NCI-H2227 (cell line): ENCODE measurements around the gene MIEF1.

ENCODE experiments used
- DNase-seq: peaks from one replicate; lab custom pipeline; 2025; ENCODE audit not compliant: unreplicated experiment; lab: John Stamatoyannopoulos, UW

Gene MIEF1

GRCh38 chr22:39528080-39528661, 26.1 kb downstream of the MIEF1 start:
- no peak for DNase-seq

DNA sequence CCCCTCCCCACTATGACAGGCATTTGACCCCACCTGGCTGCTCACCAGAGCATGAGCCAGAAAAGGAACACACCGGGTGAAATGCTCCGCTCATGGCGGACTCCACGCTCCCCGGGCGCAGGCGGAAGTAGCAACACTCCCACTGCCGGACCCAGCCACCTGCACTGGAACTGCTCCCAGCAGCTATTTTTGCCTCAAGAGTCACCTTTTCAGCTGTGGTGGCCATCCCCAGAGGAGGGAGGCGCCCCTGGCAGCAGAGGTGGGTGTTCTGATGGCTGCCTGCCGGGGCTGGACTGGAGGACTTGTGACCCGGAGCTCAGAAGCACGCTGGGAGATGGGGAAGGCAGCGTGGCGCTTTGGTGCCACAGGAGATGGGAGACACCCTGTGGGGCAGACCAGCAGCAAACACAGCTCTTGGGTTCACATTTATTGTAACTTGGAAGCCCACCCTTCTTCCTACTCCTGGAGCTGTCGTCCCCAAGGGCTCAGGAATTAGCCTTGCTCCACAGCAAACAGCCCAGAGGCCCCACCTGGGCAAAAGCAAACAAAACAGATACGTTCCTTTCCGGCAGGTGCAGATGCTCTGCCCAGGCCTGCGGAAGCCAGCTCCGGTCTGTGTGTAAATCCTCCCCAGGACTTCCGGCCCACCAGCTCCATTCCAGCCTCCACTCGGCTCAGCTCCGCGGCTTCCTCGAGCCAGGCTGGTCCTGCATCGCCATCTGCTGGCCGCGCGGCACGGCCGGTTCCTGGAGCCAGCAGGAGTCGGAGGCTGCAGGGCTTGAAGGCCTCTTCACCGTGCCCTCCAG, 26.8 kb downstream of the MIEF1 start:
- DNase-seq = peak; percentile 90

DNA sequence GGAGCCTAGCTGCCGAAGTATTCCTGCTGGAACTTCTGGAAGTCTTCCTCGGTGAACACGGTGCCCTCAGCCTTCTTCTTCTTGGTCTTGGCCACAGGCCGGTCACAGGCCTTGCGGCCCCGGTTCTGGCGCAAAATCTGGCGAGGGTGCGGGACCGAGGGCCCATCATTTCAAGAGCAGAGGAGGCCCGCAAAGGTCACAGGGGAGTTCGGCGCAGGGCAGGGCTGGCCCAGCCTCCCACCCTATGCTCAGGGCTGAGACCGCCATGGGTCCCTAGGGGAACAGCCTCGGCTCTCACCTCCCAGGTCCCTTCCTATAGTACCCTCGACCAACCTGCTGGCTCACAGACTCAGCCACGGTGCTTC, 27.4 kb downstream of the MIEF1 start:
- no peak for DNase-seq

- DNase-seq = no peak
These were observed 28.0 kb downstream of the MIEF1 start for GRCh38 chr22:39530116-39530515.

- DNase-seq = peak; percentile 69
These were observed 28.7 kb downstream of the MIEF1 start for GRCh38 chr22:39530692-39531331.

DNA sequence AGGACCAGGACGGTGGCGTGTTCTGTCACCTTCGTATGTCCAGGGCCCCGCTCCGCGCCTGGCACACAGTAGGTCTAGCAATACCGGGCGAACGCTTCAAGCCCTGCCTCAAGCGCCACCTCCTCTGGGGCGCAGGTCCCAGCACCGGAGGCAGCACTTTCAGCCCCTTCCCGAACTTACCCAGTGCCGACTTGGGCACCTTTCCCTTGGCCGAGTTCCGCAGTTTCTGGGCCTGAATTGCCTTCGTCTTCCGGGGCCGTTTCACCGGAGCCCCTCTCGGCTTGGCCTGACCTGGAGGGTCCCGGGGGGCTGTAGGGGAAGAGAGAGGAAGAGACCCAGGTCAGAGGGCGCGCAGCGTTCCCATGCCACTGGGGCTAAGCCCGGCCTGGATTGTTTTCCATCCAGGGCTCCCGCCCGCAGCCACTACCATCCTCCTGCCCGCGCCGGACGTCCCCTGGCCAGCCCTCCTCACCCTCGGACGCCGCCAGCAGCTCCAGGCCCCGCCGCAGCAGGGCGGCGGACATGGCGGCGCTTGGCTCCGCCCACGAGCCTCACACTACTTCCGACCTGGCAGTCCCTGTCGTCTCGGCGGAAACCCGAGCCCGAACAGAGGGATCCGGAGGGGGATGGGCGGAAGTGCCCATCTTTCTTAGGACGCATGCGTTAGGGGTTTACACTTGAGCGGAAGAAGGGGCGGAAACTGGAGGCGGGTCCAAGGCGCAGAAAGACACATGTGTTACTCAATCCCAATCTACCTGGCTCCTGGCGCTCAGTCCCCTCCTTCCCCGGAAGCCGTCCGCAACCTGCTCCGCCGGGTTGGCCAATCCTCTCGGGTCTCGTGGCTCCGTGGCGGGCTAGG, 30.4 kb downstream of the MIEF1 start, which contains the start of gene RPS19BP1:
RPS19BP1 (minus strand) TSS at position 534 of the 859 bp plus-strand sequence; CDS start at position 524, 10 bp downstream.
- DNase-seq = peak; percentile 98

GRCh38 chr22:39534092-39534506, 32.0 kb downstream of the MIEF1 start:
- DNase-seq = no peak

- DNase-seq = peak; percentile 85
These were observed 32.7 kb downstream of the MIEF1 start for GRCh38 chr22:39534591-39535356.

GRCh38 chr22:39535357-39535725, 33.3 kb downstream of the MIEF1 start:
- no peak for DNase-seq

DNA sequence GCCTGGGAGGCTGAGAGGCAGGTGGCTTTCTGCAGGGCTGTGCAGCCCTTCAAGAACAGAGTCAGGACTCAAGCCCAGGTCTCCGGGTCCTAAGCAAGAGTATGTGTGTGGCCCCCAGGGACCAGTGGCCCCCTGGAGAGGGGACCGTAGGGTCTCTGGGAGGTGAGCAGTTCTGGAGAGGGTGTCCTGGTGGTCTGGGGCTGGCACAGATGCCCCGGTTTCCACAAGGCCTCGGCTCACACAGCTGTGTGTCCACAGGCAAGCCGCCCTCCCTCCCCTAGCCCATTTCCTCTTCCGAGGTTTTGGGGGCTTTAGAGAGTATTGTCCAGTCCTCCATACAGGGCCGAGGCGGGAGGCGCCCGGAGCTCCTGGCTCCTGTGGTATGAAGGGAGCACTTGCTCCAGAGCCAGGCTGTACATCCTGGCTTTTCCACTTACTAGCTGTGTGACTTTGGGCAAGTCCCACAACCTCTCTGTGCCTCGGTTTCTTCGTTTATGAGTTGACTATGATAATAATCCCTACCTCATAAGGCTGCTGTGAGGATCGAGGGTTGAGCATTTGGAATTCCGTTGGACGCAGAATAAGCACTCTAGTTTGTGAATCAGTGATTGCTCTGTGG, 33.9 kb downstream of the MIEF1 start:
- DNase-seq = no peak

DNA sequence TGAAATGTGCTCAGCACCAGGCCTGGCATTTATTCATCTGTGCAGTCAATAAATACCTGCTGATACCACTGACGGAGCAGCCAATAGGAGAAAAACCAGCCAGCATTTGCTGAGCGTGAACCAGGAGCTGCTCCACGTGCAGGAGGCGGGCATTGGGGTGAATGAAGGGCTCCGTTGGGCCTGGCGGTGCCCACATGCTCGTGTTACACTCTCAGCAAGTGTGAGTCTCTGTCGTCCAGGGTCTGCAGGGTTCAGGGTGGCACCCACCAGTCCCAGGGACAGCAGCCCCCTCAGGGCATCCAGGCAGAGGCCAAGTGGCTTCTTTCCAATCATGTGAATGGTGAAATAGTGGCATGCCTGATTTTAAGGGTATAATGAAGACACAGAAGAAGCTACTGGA, 34.6 kb downstream of the MIEF1 start:
- no peak for DNase-seq

GRCh38 chr22:39537975-39538374, 35.9 kb downstream of the MIEF1 start:
- DNase-seq = no peak

- DNase-seq = peak; percentile 52
These were observed 41.0 kb downstream of the MIEF1 start for GRCh38 chr22:39543095-39543494.

- no peak for DNase-seq
These were observed 43.6 kb downstream of the MIEF1 start for GRCh38 chr22:39545386-39546365.

DNA sequence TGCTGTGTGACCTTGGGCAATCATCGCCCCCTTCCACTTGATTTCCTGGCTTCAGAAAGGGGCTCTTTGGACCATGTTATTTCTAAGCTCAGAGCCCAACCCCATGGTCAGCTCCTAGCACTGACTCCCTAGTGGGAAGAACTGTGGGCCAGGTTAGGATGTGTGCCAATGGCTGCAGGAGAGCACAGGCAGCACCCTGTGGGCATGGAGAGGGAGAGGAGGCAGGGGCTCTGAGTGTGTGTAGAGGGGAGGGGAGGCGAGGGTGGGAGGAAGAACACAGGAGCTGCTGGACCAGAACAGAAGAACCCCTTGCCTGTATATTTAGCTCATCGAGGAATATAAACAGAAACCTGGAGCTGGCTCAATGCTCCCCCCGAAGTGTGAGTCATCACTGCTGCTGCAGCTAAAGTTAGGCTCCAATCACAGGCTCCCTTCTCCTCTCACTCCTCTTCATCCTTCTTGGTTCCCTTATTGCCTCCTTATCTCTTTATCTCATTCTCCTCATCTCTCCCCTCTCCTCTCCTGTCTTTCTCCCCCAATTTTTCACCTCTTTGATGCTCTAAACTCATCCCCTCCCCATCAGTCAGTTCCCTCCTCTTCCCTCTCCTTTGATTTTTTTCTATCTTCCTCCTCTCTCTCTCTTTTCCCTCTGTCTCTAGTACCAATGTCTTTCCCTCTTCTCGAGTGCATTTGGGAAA, 44.9 kb downstream of the MIEF1 start:
- DNase-seq = no peak

GRCh38 chr22:39547587-39547947, 45.5 kb downstream of the MIEF1 start:
- no peak for DNase-seq

GRCh38 chr22:39553429-39553828, 51.3 kb downstream of the MIEF1 start:
- DNase-seq = no peak

DNA sequence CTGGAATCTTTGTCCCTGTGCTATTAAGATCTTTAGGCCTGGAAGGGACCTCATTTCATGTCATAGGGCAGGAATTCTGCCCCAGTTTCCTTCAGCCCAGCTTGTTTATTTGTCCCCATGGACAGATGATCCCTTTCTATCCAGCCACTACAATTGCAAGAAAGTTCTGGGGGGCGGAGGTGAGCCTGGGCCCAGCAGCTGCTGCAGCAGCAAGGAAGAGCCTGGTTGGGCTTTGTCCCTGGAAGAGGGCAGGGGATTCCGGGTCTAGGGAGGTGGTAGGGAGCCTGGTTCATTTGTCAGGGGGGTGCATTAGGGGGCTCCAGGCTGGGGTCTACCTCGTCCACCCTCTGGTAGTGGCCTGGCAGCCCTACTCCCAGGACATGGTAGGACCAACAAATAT, 52.1 kb downstream of the MIEF1 start:
- no peak for DNase-seq
